GM19240 (cell line): ENCODE data around the gene ZNF536.

ENCODE experiments used
- DNase-seq: peaks from one replicate; pipeline ENCODE4 v3.0.0; 2011; ENCODE audit warnings: low spot score; ENCODE audit not compliant: insufficient read length

ZNF536 gene

GRCh38 chr19:30371960-30372824 is at the start of gene ZNF536:
Gene ZNF536, plus strand, starts transcription at chr19:30372384. Its CDS starts 71,179 bp downstream, at chr19:30443563.
- no peak for DNase-seq

GRCh38 chr19:30322641-30323320 is 49.4 kb upstream of the ZNF536 start:
- DNase-seq, result no peak

DNA sequence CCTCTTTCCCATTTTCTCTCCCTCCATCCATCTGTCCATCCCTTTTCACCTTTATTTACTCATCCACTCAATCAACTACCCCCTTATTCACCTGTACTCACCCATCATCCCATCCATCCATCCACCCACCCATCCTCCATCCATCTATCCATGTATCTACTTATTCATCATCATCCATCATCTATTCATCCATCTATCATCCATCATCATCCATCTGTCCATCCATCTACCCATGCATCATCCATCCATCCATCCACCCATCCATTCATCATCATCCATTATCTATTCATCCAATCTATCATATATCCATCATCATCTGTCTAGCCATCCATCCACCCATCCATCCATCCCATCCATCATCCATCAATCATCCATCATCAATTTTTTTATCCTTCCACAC is 48.3 kb upstream of the ZNF536 start:
- no peak for DNase-seq

GRCh38 chr19:30324982-30325381 is 47.2 kb upstream of the ZNF536 start:
- no peak for DNase-seq

GRCh38 chr19:30325676-30326392 is 46.4 kb upstream of the ZNF536 start:
- DNase-seq, result no peak

- DNase-seq, result no peak
Observed at GRCh38 chr19:30326393-30326710, 45.8 kb upstream of the ZNF536 start.

DNA sequence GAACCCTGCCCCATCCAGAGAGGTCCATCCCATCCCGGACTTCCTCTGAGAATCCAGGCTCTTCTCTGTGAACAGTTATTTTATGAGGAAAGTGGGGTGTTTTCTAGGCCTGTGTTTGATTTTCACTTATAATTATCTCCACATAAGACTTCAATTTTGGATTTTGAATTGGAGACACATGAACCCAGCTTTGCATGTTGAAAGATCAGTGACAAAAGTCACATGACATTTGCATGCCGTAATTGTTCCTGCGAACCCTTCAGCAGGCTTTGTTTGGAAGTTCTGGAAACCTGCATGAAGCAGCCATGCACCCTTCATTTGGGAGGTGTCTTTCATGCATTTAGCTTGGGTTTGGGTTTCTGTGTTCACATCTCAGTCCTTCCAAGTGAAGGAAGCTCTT is 44.9 kb upstream of the ZNF536 start:
- no peak for DNase-seq

DNA sequence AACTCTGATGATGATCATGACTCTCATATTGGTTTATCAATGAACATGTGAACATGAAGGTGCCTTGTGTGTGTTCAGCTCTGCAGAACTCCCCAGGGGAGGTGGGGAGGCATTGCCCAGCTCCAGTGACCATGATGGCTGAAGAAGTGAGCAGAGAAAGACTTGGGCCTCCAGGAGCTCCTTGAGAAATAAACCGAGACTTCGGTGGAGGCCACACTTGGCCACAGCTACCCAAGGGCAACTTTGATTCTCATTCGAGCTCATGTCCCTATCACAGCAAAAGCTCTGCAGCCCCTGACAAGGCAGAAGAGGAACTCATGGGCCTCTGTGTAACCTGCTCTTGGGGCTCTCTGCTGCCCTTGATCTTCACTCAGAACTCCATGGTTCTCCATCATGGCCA is 44.1 kb upstream of the ZNF536 start:
- no peak for DNase-seq

- no peak for DNase-seq
Observed at GRCh38 chr19:30330266-30330665, 41.9 kb upstream of the ZNF536 start.

DNA sequence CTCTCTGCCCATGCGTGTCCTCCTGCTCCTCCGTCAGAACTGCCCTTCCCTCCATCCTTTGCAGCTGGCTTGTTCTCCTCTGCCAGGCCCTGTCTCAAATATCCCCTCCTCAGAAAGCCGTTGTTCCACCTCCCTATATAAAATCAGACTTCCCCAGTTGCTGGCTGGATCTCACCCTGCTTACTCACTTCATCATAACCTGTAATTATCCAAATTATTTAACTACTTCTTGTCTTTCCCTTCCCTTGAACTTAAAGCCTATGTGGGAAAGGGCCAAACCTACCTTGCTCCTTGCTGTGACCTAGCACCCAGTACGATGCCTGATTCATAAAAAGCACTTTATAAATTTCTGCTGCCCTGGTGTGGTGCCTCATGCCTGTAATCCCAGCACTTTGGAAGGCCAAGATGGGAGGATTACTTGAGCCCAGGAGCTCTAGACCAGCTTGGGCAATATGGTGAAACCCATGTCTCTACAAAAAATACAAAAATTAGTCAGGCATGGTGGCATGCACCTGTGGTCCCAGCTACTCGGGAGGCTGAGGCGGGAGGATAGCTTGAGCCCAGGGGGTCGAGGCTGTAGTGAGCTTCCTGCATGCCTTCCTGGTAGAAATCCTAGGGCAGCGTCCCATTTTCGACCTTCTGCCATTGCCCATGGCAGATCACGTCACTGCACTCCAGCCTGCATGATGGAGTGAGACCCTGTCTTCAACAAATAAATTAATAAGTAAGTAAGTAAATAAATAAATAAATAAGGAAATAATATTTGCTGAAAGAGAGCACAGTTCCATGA is 39.5 kb upstream of the ZNF536 start:
- DNase-seq, result no peak

GRCh38 chr19:30333291-30334065 is 38.7 kb upstream of the ZNF536 start:
- no peak for DNase-seq

DNA sequence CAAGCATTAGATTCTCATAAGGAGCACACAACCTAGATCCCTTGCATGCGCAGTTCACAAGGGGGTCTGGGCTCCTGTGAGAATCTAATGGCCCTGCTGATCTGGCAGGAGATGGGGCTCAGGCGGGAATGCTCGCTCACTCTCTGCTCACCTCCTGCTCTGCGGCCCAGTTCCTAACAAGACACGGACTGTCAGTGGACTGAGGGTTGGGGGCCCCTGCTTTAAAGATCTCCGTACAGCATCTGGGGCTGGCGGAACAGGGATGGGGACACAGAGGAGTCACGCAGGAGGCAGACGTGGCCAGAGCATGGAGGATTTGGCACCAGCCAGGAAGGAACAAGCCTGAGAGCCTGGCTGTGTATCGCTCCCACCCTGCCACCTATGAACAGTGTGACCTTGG is 37.3 kb upstream of the ZNF536 start:
- DNase-seq, result no peak

DNA sequence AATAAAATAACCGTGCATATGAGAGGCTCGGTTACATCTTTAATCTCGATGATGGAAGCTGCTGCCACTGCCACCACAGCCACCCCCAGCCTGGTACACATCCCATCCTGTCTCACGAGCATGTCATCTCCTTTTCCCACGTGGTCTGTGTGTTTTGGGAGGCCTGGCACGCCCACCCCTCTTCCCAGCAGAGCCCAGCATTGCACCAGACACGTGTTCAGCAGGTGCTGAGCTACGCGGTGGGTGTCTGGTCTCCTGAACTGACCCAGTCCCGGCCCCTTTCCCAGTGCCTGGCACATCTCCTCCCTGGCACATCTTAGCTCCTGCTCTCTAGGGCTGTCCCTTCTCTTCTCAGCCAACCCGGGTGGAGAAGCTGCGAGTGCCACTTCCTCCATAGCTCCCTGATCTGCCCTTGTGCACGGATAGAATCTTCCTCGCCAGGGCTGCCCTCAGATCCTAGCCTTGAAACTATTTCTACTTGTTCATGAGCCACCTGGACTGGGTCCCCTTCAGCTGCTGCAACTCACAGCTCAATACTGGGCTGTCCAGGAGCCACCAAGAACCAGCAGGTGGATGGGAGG is 36.8 kb upstream of the ZNF536 start:
- no peak for DNase-seq

- no peak for DNase-seq
Observed at GRCh38 chr19:30336290-30336689, 35.9 kb upstream of the ZNF536 start.

DNA sequence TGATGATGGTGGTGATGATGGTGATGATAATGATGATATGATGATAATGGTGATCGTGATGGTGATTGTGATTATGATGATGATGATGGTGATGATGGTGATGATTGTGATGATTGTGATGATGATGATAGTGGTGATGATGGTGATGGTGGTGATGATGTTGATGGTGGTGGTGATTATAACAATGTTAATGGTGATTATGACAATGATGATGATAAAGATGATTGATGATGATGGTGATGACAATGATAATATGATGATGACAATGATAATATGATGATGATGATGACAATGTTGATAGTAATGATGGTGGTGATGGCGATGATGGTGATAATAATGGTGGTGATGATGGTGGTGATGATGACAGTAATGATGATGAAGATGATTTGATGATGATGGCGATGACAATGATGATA is 34.1 kb upstream of the ZNF536 start:
- no peak for DNase-seq

GRCh38 chr19:30338878-30339623 is 33.1 kb upstream of the ZNF536 start:
- DNase-seq, result no peak

DNA sequence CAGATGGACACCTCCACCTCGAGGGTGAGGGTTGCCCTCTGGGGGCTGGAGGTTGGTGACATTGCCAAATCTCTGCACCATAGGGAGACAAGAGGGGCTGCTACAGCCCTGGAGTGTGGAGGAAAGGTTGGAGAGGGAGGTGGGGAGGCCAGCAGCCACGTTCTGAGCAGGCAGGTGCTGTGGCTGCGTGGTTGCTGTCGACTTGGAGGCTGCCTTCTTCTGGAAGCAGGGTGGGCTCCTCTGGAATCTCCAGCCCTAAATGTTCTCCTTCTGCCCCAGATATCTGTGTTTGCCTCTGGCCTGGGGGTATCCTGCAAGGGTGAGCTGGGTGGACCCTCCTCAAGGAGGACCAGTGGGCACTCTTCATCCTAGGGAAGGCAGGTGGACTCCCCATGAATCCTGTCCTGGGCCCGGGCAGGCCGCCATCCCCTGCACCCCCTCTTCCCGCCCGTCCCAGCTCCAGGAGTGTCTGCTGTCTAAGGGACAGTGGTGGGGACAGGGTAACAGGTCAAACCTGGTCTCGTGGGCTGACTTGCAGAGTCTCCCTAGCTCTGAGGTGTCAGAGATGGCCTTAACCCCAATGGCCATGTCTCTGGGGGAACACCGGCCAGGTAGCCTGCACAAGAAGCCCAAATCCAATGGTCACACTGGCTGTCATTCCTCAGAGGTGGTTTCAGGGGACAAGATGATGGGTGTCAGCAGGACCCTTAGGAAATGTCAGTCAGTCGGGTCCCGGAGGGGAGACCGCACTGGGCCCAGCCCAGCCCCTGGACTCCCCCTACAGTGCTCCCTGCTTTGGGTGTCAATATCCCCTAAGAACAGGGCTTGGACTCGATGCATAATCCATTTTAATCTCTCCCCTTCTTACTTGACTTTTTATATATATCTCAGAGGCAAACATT is 32.3 kb upstream of the ZNF536 start:
- DNase-seq, result no peak

GRCh38 chr19:30340771-30341561 is 31.2 kb upstream of the ZNF536 start:
- no peak for DNase-seq
